GM10266 (cell line): ENCODE data around the gene PLXNC1.

ENCODE experiments used
- DNase-seq: peaks from one replicate; pipeline ENCODE4 v3.0.0; 2012; ENCODE audit errors: extremely low spot score
- CTCF ChIP-seq: IDR thresholded peaks from 2 replicates; pipeline ENCODE4 v1.5.1; 2012; ENCODE audit warnings: mild to moderate bottlenecking, low read depth; ENCODE audit not compliant: control insufficient read depth, insufficient read depth; ENCODE audit errors: missing control alignments

The PLXNC1 gene

GRCh38 chr12:94158666-94159065 lies 10.3 kb downstream of the PLXNC1 start:
- TF ChIP-seq CTCF: no peak
- no peak for DNase-seq

DNA sequence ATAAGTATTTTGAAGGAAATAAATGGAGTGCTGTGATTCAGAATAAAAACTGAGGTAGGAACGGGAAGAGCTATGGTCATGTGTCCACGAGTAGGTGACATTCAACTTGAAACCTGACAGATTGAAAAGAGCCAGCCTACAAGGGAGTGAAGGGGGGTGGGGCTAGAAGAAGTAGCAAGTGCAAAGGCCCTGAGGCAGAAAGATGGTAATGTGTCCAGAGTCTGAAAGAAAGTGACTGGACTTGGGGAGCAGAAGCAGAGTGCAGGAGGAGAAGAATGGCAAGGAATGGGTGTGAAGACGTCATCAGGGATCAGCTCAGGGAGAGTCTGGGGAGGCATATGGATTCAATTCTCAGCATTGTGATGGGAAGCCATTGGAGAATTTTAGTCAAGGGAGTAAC lies 13.7 kb downstream of the PLXNC1 start:
- no peak for DNase-seq
- no peak for TF ChIP-seq CTCF

DNA sequence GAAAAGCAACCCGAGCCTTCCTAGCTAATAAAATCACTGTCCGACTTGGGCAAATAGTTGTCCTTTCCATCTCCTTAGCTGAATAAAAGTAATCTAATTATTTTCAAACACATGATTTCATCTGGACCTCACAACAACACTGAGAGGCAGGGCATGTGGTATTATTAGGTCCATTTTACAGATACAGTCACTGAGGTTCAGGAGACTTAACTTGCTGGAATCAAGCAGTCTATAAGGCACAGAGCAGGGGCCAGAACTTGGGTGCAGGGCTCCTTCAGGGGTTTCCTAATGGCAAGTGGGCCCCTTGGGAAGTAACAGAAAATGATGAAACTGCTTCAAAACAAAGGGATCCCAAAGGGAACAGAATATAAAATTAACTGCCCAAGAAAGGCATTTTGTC lies 15.5 kb downstream of the PLXNC1 start:
- no peak for TF ChIP-seq CTCF
- no peak for DNase-seq

DNA sequence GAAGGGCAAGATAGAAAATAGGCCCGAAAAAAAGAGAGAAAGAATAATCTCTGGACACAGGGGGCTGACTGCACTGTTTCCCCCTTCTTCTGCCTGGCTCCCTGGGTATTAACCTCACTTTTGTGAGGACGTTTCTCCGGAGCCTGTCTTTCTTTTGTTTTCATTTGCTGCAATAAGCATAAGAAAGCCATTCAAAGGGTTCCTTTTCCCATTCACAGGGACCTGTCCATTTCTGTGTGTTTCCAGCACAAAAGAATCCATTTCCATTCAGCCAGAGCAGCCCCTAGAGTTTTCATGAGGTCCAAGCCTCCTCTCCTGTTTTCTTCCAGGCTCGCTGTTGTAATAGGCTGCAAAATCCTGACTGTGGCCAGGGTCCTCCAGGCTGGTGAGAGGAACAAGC lies 16.8 kb downstream of the PLXNC1 start:
- DNase-seq: no peak
- no peak for TF ChIP-seq CTCF

DNA sequence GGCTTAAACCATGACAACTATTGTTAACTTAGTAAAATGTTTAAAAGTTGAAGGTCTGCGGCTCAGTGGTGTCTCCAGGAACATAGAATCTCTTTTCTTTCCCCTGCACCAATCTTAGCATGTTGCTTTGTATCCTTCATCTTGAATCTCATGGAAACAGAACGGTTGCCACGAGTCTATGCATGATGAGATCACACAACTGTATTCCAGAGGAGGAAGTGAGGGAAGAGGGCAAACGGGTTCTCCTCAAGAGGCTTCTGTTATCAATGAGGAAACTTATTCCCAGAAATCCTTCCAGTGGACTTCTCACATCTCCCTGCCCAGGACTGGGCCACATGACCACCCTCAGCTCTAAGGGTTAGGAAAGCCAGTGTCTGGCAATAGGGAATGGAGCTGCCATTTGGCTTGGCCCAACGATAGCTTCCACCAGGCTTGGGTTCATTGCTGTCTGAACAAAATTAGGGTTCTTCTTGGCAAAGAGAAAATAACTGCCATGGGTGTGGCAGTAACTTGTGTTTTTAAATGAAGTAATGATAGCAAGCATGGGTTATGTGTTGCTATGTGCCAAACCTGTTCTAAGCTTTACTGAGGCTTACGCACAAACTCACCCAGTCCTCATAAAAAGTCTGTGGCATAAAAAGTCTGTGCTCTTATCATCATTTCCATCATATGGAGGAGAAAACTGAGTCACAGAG lies 17.4 kb downstream of the PLXNC1 start:
- TF ChIP-seq CTCF: no peak
- DNase-seq: no peak

DNA sequence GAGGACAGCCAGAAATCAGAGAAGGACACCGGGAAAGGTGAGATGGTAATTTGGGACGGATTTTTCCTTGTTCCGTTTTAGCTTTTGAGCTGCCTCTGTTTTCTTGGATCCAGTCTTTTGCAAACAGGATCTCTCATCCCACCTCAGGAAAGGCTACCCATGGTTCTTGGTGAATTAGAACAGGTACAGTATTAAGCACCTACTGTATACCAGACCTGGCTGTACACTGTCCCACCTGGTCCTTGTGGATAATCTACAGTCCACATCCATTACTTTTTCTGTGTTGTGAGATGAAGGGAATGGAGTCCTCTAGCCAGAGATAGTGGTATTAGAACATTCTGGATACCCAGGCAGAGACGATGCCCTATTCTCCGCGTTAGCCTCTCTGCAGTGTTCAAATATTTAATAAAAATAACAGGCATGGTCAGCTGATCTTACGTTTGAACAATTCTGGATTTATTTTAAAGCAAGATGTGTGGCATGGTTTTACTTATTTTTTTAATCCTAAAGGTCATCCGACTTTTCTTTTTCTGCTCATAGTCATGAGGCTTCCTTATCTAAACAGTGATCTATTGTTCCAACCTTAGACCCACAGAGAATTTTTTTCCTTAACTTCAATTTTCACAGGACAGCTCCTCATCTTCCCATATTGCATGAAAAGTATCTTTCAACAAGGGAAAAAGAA lies 18.8 kb downstream of the PLXNC1 start:
- TF ChIP-seq CTCF: no peak
- no peak for DNase-seq

DNA sequence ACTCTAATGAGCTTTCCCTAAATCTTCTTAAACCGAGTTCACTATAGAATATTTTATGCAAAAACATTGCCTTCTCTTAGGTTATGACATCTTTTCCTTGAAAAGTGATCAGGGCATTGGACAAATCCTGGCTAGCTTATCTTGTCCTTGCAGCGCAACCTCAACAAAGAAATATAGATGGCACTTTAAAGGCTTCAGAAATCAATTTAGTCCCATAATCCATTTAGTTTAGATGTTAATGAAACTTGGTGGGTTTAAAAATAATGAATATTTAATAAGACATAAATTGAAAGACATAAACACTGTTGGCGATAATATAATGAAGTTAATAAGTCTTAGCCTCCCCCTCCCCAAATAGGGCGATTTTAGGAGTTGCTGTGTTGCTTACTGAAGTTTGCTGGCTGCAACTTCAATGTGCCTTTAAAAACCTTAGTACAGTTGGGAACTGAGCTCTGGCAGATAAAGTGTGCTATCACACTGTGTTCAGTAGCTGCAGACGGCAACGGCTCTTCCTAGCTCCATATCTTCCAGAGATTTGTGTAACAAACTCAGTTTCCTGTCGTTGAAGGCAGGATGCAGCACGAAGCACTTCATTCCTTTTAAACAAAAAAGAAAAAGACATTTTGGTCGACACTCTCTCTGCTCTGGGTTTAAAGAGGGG lies 19.5 kb downstream of the PLXNC1 start:
- no peak for TF ChIP-seq CTCF
- no peak for DNase-seq
